Limb (tissue), 2 donors: ENCODE data around the gene RHOV.

Experiments
- DNase-seq, 2 donors: peaks; one replicate each; pipeline ENCODE4 v3.0.0-alpha.2; 2016; ENCODE audit errors: extremely low spot score in 2 of 2

RHOV gene, protein sequence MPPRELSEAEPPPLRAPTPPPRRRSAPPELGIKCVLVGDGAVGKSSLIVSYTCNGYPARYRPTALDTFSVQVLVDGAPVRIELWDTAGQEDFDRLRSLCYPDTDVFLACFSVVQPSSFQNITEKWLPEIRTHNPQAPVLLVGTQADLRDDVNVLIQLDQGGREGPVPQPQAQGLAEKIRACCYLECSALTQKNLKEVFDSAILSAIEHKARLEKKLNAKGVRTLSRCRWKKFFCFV

GRCh38 chr15:40873694-40874561, at the start of gene RHOV:
Gene RHOV (minus strand): TSS chr15:40874234. CDS start chr15:40874139, 95 bp downstream.
- DNase-seq, result peak in 1 of 2 donors; percentile 69

- no peak for DNase-seq
Measured at GRCh38 chr15:40923551-40923950, 49.5 kb upstream of the RHOV start.

GRCh38 chr15:40922608-40923005, 48.6 kb upstream of the RHOV start:
- DNase-seq, result no peak

- no peak for DNase-seq
Measured at GRCh38 chr15:40921949-40922607, 48.0 kb upstream of the RHOV start.

DNA sequence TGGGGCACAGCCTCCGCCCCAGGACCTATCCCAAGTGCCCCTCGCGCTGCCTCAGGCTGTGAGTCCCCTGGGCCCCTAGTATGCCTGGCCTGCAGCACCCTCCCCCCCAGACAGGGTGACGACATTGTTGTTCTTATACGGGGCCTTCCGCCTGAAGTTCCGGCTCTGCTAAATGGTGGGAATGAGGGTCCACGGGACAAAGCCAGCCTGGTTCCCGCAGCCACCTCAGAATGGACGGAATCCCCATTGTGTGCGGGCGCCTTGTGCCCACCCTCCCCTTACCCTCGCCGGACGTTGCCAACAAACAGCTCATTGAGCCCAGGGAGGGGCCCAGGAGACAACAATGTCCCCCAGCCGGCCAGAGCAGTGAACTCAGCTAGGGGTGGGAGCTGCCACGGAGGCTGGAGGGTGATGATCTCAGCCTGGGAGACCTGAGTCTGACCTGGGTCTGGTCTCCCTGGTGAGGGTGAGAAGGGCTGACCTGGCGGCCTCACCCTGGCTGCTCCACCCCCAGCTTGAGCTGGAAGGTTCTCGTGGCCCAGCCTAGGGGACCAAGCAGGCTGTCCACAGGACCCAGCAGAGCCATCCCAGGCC, 44.9 kb upstream of the RHOV start:
- no peak for DNase-seq

GRCh38 chr15:40918146-40918798, 44.2 kb upstream of the RHOV start:
- DNase-seq, result no peak

DNA sequence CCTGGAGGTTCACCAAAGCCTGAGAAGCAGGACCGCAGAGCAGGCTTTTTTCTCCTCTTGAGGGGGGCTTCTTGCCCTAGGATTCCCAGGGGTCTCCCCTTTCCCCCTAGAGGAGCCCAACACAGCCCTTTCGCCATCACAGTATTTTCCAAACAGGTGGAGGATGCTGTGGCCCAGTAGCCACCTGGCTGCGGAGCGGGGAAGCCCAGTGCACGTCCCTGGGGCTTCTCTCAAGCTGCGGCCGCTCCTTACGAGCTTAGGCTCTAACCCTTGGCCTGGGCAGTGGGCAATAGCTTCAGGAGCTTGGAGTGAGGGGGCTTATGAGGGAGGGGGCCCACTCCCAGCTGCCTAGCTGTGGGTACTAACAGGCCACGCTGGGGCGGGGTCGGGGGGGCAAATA, 43.6 kb upstream of the RHOV start:
- DNase-seq, result no peak

GRCh38 chr15:40915679-40916078, 41.6 kb upstream of the RHOV start:
- DNase-seq, result no peak

GRCh38 chr15:40915116-40915661, 41.2 kb upstream of the RHOV start:
- DNase-seq, result no peak

GRCh38 chr15:40914486-40914885, 40.5 kb upstream of the RHOV start:
- DNase-seq, result no peak

DNA sequence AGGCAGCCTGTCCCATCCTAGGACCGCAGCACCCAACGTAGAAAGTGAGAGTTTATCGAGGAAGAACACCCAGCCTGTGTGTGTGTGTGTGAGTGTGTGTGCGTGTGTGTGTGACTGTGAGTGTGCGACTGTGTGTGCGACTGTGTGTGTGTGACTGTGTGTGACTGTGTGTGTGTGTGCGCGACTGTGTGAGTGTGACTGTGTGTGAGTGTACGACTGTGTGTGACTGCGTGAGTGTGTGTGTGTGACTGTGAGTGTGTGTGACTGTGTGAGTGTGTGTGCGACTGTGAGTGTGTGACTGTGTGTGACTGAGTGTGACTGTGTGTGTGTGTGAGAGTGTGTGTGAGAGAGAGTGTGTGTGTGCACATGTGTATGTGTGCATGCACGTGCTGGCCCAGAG, 40.0 kb upstream of the RHOV start:
- DNase-seq, result no peak

- DNase-seq, result no peak
Measured at GRCh38 chr15:40912478-40912877, 38.4 kb upstream of the RHOV start.

DNA sequence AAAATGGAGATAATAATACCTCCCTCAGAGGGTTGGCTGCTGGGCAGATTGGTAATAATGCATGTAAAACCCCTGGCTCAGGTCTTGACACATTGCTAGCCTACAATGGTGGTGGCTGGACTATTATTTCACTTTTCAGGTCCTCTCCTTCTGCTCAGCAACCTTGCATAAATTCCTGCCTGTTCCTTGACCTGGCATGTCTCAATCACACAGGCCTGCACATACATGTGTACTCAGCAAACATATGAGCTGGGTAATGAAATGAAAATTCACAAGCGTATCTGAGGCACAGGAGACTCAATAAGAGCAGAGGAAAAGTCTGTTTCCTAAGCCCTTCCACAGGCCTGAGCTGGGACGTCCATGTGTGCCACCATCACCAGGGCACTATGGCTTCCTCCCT, 37.7 kb upstream of the RHOV start:
- DNase-seq, result no peak

DNA sequence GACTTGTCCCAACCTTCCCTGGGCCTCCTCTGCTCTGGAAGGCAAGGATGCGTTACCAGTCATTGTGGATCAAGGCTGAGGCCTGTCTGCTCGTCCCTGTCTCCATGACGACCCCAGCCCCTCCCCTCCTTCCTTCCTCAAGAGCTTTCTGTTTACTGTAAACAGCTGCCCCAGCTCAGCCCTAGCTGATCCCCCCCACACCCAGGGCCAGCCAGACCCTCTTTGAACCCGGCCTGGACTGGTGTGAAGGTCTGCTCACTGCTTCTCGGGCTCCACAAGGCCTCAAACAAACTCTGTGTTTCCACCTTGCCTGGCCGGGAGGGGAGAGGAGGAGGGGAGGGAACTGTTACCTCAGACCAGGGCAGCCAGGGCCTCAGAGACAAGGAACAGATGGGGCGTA, 37.1 kb upstream of the RHOV start:
- DNase-seq, result no peak

DNA sequence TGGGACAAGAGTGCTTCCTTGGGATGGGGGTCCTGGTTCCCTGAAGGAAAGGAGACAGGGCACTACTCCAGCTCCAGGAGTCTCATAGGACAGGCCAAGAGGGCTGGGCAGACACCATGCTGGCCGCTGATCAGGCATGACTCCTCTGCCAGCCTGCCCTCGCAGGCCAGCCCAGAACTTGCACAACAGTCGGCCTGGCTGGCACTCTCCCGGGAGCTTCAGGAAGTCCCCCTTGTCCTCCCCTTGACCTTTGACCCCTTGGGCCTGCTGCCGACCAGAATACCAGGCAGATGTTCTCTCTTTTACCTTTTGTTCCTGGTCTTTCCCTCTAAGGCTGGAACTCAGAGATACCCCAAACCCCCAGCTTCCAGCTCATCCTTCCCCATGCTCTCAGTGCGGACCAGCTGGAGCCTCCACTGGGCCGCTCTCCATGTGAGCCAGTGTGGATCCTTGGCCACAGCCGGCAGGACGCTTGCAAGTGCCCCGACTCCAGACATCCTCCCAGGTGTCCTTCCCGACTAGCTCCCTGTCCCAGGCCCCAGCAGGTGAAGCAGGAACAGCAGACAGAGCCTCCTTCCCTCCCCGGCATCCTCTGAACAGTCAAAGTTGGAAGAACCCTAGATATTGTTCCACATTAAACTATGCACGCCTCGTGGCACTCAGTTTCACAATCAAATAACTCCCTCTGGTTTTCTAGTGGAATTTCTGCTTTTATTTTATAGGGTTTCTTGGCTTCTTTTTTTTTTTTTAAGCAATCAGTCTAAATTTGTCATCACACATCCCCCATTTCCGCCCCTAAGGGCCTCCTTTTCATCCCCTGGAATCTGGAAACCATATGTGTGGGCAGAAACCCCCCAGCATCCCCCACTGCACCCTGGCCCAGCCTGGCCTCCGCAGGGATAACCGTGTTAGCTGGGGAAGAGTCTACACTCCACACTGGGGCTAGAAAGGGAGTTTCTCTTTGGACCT, 35.9 kb upstream of the RHOV start:
- peak in 1 of 2 donors; percentile 47 for DNase-seq

GRCh38 chr15:40908095-40908494, 34.1 kb upstream of the RHOV start:
- DNase-seq, result no peak

DNA sequence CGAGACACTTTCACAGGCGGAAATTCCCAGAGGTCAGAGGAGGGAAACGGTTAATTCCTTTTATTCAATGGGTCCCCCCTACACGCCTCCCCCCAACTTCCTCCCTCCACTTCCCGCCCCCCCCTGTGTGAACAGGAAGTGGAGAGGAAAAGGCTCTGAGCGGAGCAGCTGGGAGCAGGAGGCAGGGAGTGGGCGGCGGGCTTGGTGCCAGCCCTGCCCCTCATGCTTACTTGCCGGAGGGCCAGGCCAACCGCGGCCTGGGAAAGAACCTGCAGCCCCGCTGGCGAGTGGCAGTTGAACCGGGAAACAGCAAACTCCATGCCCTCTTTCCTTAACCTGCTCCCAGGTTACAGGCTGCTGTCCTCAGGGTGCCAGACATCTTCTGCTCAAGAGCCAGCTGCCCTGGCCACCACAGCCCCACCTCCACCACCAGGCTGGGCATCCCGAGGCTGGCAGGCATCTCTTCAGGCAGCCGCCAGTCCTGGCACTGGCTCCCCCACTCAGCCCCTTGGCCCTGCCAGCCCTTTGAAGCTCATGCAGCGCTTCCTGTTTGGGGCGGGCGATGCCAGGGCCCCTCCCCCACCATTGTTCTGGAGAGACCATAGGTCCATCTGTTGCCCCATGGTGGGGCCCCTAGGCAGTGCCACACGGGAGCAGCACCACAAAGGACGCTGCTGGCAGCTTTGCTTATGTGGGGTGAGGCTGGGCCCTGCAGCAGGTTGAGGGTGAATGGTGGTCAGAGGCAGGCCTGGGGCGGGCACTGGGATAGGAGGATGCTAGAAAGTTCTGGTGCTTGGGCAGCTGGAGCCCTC, 33.2 kb upstream of the RHOV start:
- DNase-seq, result peak in 1 of 2 donors; percentile 73

GRCh38 chr15:40906091-40906990, 32.3 kb upstream of the RHOV start:
- DNase-seq, result peak; percentile 83 to 90
